ENCODE measurements around the gene RXFP1. TPM values are rescaled to one million over a fixed set of nuclear protein-coding genes. Genes with fewer than 3 reads are reported as not detected.

Gene RXFP1
- total and polyA plus RNA-seq, 8 donors, result 0.15 to 1.3 TPM; not detected in 6

GRCh38 chr4:158578476-158578875 lies 56.8 kb downstream of the RXFP1 start:
- intact Hi-C loops (cut with DNase I; ENCODE audit: low total_unique reads), result no loop called here
- Histone ChIP-seq H3K4me3 (no peak overlapping the region), H3K9me3 (no peaks in the 10 kb centered on the region), H3K27ac (no peak overlapping the region), H3K27me3 (no peaks in the 10 kb centered on the region), H3K36me3 (no peaks in the 10 kb centered on the region), H3K4me1 (no peaks in the 10 kb centered on the region)
- DNase-seq, result peak in 1 of 2 donors; percentile 23
- no peak for TF ChIP-seq POLR2A (IDR thresholded peaks at IDR 0.05)
- TF ChIP-seq, protein P1, sequence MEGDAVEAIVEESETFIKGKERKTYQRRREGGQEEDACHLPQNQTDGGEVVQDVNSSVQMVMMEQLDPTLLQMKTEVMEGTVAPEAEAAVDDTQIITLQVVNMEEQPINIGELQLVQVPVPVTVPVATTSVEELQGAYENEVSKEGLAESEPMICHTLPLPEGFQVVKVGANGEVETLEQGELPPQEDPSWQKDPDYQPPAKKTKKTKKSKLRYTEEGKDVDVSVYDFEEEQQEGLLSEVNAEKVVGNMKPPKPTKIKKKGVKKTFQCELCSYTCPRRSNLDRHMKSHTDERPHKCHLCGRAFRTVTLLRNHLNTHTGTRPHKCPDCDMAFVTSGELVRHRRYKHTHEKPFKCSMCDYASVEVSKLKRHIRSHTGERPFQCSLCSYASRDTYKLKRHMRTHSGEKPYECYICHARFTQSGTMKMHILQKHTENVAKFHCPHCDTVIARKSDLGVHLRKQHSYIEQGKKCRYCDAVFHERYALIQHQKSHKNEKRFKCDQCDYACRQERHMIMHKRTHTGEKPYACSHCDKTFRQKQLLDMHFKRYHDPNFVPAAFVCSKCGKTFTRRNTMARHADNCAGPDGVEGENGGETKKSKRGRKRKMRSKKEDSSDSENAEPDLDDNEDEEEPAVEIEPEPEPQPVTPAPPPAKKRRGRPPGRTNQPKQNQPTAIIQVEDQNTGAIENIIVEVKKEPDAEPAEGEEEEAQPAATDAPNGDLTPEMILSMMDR (IDR thresholded peaks at IDR 0.05), result no peak
- no peak for TF ChIP-seq POLR2AphosphoS5 (IDR thresholded peaks at IDR 0.05)
- no peak for TF ChIP-seq EP300 (IDR thresholded peaks at IDR 0.05)
- 12 to 25% (median 16%) methylated on average over 1 of the region's 1 CpG for WGBS, 5 donors

- no peak overlapping the region for H3K4me3 ChIP-seq
- no peaks in the 10 kb centered on the region for H3K9me3 ChIP-seq
- no peak for DNase-seq
- no peak overlapping the region for H3K27ac ChIP-seq
- 7 to 41% (median 25%) methylated on average over 1 of the region's 1 CpG for WGBS, 5 donors
- H3K36me3 ChIP-seq, result no peaks in the 10 kb centered on the region
- H3K27me3 ChIP-seq, result no peaks in the 10 kb centered on the region
- intact Hi-C loops (cut with DNase I; ENCODE audit: low total_unique reads), result no loop called here
- TF ChIP-seq POLR2AphosphoS5 (IDR thresholded peaks at IDR 0.05), result no peak
- TF ChIP-seq, protein P1 (IDR thresholded peaks at IDR 0.05), result no peak
- no peaks in the 10 kb centered on the region for H3K4me1 ChIP-seq
Observed at GRCh38 chr4:158580064-158580463, 58.4 kb downstream of the RXFP1 start.

- Histone ChIP-seq H3K27me3 (no peaks in the 10 kb centered on the region), H3K4me1 (no peaks in the 10 kb centered on the region), H3K4me3 (no peak overlapping the region), H3K27ac (no peak overlapping the region), H3K9me3 (no peaks in the 10 kb centered on the region), H3K36me3 (no peaks in the 10 kb centered on the region)
- TF ChIP-seq POLR2A (IDR thresholded peaks at IDR 0.05) (no peak), EP300 (IDR thresholded peaks at IDR 0.05) (no peak), POLR2AphosphoS5 (IDR thresholded peaks at IDR 0.05) (no peak)
- TF ChIP-seq, protein P1 (IDR thresholded peaks at IDR 0.05), result no peak
- intact Hi-C loops (cut with DNase I; ENCODE audit: low total_unique reads), result no loop called here
- no peak for DNase-seq
Observed at GRCh38 chr4:158581161-158581560, 59.5 kb downstream of the RXFP1 start.

- intact Hi-C loops (cut with DNase I; ENCODE audit: low total_unique reads), result no loop called here
- Histone ChIP-seq H3K9me3 (no peaks in the 10 kb centered on the region), H3K4me3 (no peak overlapping the region), H3K27ac (no peak overlapping the region), H3K36me3 (no peaks in the 10 kb centered on the region), H3K4me1 (no peaks in the 10 kb centered on the region), H3K27me3 (no peaks in the 10 kb centered on the region)
- TF ChIP-seq, protein P1 (IDR thresholded peaks at IDR 0.05), result no peak
- TF ChIP-seq POLR2AphosphoS5 (IDR thresholded peaks at IDR 0.05), result no peak
- TF ChIP-seq POLR2A (IDR thresholded peaks at IDR 0.05), result no peak
- TF ChIP-seq EP300 (IDR thresholded peaks at IDR 0.05), result no peak
- WGBS, 5 donors, result 82 to 89% (median 88%) methylated on average over 4 of the region's 4 CpGs
- no peak for DNase-seq
Observed at GRCh38 chr4:158586881-158587280, 65.2 kb downstream of the RXFP1 start.

Measured in stomach (tissue), 9 donors.